Measurements from ENCODE around the gene OR5B17.

GRCh38 chr11:58391879-58392278 lies 33.0 kb upstream of the OR5B17 start:
- TF ChIP-seq, protein P1, sequence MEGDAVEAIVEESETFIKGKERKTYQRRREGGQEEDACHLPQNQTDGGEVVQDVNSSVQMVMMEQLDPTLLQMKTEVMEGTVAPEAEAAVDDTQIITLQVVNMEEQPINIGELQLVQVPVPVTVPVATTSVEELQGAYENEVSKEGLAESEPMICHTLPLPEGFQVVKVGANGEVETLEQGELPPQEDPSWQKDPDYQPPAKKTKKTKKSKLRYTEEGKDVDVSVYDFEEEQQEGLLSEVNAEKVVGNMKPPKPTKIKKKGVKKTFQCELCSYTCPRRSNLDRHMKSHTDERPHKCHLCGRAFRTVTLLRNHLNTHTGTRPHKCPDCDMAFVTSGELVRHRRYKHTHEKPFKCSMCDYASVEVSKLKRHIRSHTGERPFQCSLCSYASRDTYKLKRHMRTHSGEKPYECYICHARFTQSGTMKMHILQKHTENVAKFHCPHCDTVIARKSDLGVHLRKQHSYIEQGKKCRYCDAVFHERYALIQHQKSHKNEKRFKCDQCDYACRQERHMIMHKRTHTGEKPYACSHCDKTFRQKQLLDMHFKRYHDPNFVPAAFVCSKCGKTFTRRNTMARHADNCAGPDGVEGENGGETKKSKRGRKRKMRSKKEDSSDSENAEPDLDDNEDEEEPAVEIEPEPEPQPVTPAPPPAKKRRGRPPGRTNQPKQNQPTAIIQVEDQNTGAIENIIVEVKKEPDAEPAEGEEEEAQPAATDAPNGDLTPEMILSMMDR (IDR thresholded peaks at IDR 0.05; ENCODE audit: control extremely low read depth in 1 of 3, insufficient read depth in 1 of 3, low read depth in 1 of 3, low read length in 3 of 3) = no peak
- TF ChIP-seq RAD21 (IDR thresholded peaks at IDR 0.05 in 1 of 2, conservative IDR thresholded peaks at IDR 0.05 in 1 of 2; ENCODE audit: low read depth in 2 of 2, low read length in 2 of 2) (no peak), JUN (IDR thresholded peaks at IDR 0.05; ENCODE audit: low read depth, low read length) (no peak)
- TF ChIP-seq, protein P2, sequence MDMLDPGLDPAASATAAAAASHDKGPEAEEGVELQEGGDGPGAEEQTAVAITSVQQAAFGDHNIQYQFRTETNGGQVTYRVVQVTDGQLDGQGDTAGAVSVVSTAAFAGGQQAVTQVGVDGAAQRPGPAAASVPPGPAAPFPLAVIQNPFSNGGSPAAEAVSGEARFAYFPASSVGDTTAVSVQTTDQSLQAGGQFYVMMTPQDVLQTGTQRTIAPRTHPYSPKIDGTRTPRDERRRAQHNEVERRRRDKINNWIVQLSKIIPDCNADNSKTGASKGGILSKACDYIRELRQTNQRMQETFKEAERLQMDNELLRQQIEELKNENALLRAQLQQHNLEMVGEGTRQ (IDR thresholded peaks at IDR 0.05; ENCODE audit: low read length) = no peak
